Upper lobe of left lung (tissue), 6 donors: ENCODE results near the gene CNIH2. TPM values are rescaled to one million over a fixed set of nuclear protein-coding genes. Genes with fewer than 3 reads are reported as not detected.
"Not testable (repeated sequence)": the region's sequence is repeated elsewhere in the genome, so short reads cannot be mapped to it uniquely, and the experiment has no call there.

Experiments used
- ATAC-seq, 2 donors: fragments of 200-7000 bp; cut with Tn5 transposase; one replicate each; pipeline ENCODE4 v1.9.1; 2022; ENCODE audit warnings: mild to moderate bottlenecking in 2 of 2, moderate library complexity in 2 of 2; ENCODE audit not compliant: low FRiP score in 2 of 2
- DNase-seq, 2 donors: peaks; one replicate each; pipeline ENCODE4 v3.0.0-alpha.2; 2019 to 2020
- H3K27ac ChIP-seq, 4 donors: fragments of 200-600 bp; sonication (generic); one replicate each; pipeline ENCODE4 v1.5.1; 2016 to 2019
- H3K27me3 ChIP-seq, 4 donors: fragments of 200-600 bp; sonication (generic); one replicate each; pipeline ENCODE4 v1.5.1; 2017 to 2019
- H3K36me3 ChIP-seq, 4 donors: fragments of 200-600 bp; sonication (generic); one replicate each; pipeline ENCODE4 v1.5.1; 2016 to 2019
- H3K4me1 ChIP-seq, 4 donors: fragments of 200-600 bp; sonication (generic); one replicate each; pipeline ENCODE4 v1.5.1; 2018 to 2019
- H3K4me3 ChIP-seq, 4 donors: fragments of 200-600 bp; sonication (generic); one replicate each; pipeline ENCODE4 v1.5.1; 2017 to 2019; ENCODE audit warnings: mild to moderate bottlenecking in 2 of 4, moderate library complexity in 1 of 4
- H3K9me3 ChIP-seq, 4 donors: fragments of 200-600 bp; sonication (generic); one replicate each; pipeline ENCODE4 v1.5.1; 2018 to 2019
- EP300 ChIP-seq, 4 donors: sonication (generic); formaldehyde crosslinking; IDR thresholded peaks; one replicate each; pipeline ENCODE4 v1.5.1; 2017; ENCODE audit warnings: antibody characterized with exemption in 4 of 4, control low read depth in 2 of 4
- POLR2A ChIP-seq, 4 donors: fragments of 450-650 bp; IDR thresholded peaks; one replicate each; pipeline ENCODE4 v1.5.1; 2016 to 2017; ENCODE audit warnings: antibody characterized with exemption in 4 of 4, mild to moderate bottlenecking in 2 of 4
- POLR2AphosphoS5 ChIP-seq, 2 donors: sonication (generic); formaldehyde crosslinking; IDR thresholded peaks; one replicate each; pipeline ENCODE4 v1.5.1; 2017; ENCODE audit warnings: antibody characterized with exemption in 2 of 2
- WGBS, 2 donors: methylation state at CpG; one replicate each; pipeline ENCODE4 v1.1.5; 2017 to 2018; 5-methylcytosine and 5-hydroxymethylcytosine counted together
- total RNA-seq, 6 donors: library from RNA; depleted of rRNA in 4 of 6; stranded (reverse); fragments of >200 nt in 4 of 6; gene quantifications; one replicate each; pipeline versions ENCODE4 v1.1.0 to v1.2.1, GENCODE V29; 2016 to 2021
- TF ChIP-seq, protein P1 (sequence below), 6 experiments: fragments of 450-650 bp in 4 of 6; fragments of 200-600 bp in 2 of 6; sonication (generic) in 2 of 6; IDR thresholded peaks; one replicate each; pipeline ENCODE4 v1.5.1; 2016 to 2019; ENCODE audit warnings: antibody characterized with exemption in 6 of 6
- donor health status: DM: no; HTN: no; CAD: no; lungs with moderate emphysema.
- donor health status: DM: no; HTN: yes; CAD: no; lungs with severe emphysema.

The CNIH2 gene
- total RNA-seq, 6 donors from 2014 or later: 1.4 to 2.0 (median 1.6) TPM; not detected in 2

DNA sequence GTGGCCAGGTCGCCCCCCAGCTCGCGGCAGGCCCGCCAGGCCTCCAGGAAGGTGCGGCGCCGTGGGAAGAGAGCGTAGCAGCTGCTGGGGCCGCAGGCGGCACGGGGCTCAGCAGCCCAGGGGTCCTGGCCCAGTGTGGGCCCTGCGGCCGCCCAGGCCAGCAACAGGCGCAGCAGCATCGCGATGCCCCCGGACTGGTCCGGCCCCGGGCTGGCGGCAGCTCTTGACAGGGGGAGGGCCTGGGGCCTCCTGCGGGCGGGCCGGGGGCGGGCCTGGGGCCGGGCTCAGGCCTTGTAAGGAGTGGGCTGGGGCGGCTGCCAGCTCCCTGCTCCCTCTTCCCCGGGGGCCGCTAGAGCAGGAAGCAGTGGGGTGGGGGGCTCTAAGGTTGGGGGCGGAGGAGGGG, 38.9 kb downstream of the CNIH2 start, which contains the start of gene CD248:
Gene CD248, minus strand, starts transcription at position 196 of the 403 bp plus-strand sequence. Its CDS starts 17 bp downstream, at position 179.
- H3K27ac ChIP-seq: peak within 1 kb of the TSS; percentile 67 to 86 (median 84)
- H3K27me3 ChIP-seq: no peaks in the 10 kb centered on the region
- ATAC-seq: peak in 1 of 2 donors; percentile 53
- peaks cover 32 to 44% (median 36%) of the 10 kb centered on the region in 4 donors for H3K4me1 ChIP-seq
- WGBS, 2 donors: 24% methylated on average over 7 of the region's 29 CpGs; no CpG with 5 or more reads in 1 of the 2 donors
- no peaks in the 10 kb centered on the region for H3K36me3 ChIP-seq
- peak; percentile 50 to 90 for DNase-seq
- peak within 1 kb of the TSS; percentile 8 to 71 (median 38) for H3K4me3 ChIP-seq
- H3K9me3 ChIP-seq: no peaks in the 10 kb centered on the region
- peak in 1 of 4 donors; percentile 23 for TF ChIP-seq POLR2A (IDR thresholded peaks at IDR 0.05)
- TF ChIP-seq, protein P1, sequence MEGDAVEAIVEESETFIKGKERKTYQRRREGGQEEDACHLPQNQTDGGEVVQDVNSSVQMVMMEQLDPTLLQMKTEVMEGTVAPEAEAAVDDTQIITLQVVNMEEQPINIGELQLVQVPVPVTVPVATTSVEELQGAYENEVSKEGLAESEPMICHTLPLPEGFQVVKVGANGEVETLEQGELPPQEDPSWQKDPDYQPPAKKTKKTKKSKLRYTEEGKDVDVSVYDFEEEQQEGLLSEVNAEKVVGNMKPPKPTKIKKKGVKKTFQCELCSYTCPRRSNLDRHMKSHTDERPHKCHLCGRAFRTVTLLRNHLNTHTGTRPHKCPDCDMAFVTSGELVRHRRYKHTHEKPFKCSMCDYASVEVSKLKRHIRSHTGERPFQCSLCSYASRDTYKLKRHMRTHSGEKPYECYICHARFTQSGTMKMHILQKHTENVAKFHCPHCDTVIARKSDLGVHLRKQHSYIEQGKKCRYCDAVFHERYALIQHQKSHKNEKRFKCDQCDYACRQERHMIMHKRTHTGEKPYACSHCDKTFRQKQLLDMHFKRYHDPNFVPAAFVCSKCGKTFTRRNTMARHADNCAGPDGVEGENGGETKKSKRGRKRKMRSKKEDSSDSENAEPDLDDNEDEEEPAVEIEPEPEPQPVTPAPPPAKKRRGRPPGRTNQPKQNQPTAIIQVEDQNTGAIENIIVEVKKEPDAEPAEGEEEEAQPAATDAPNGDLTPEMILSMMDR (IDR thresholded peaks at IDR 0.05): no peak
- no peak for TF ChIP-seq EP300 (IDR thresholded peaks at IDR 0.05)

DNA sequence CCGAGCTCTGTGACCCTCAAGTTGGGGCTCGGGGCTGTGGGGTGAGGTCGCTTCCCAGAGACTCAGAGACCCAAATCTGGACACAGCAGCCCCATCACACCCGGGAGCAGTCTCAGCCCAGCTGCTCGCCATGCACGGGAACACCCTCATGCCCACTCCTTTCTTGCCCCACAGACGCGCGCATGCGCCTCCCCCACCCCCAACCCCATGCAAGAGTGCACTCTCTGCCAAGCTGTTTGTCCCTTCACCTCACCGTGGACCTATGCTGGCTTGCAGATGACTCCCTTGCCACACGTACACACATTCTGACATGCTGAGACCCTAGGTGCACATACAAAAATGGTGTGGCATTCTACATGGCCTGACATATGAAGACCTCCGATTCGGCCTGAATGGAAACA, 39.3 kb downstream of the CNIH2 start:
- ATAC-seq: no peak
- no peak for TF ChIP-seq EP300 (IDR thresholded peaks at IDR 0.05)
- TF ChIP-seq POLR2AphosphoS5 (IDR thresholded peaks at IDR 0.05): no peak
- H3K27ac ChIP-seq: peak overlapping the region; percentile 67 to 86 (median 84)
- H3K4me1 ChIP-seq: peaks cover 32 to 44% (median 34%) of the 10 kb centered on the region in 4 donors
- H3K36me3 ChIP-seq: no peaks in the 10 kb centered on the region
- DNase-seq: peak in 1 of 2 donors; percentile 84
- peak overlapping the region in 3 of 4 donors; percentile 29 to 71 (median 48) for H3K4me3 ChIP-seq
- no peaks in the 10 kb centered on the region for H3K9me3 ChIP-seq
- H3K27me3 ChIP-seq: no peaks in the 10 kb centered on the region
- WGBS, 2 donors: 17 to 18% methylated on average over 2 to 14 of the region's 14 CpGs

DNA sequence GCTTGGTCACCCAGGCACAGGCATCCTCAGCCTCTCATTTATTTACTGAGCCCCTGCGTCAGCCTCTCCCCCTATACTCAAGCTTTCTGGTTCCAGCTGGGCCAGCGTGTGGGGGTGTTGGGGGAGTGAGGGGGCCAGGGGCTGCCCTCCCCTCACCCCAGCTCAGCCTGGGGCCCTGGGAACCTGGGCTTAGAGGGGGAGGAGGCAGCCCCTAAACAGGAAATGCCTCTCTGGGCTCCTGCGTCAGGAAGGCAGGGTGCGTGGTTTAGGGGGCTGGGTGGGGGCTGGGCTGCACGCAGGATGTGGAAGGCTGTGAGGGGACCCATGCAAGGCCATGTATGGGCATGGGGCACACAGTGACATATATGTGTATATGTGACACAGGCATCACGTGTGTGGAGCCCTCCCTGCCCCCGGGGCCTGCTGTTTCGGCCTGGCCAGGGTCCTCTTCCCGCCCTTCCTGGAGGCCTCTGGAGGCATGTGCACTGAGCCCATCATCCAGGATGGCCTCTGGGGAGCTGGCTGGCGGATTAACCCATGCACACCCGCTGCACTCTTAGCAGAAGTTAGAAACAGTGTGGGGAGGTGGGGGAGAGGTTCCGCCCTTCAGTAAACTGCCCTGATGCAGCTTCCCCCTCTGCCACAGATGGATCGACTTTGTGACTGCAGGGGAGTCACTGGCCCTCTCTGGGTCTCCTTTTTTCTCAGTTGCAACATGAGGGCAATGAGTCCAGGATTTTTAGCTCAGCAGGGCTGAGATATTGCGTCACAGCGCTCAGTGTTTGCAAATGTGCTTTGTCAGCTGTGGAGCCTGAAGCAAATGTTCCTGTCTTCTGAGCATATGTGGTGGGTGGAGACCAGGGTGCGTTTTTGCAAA, 40.0 kb downstream of the CNIH2 start:
- Histone ChIP-seq H3K36me3 (no peaks in the 10 kb centered on the region), H3K27ac (peak overlapping the region; percentile 67 to 86 (median 84)), H3K9me3 (no peaks in the 10 kb centered on the region), H3K27me3 (no peaks in the 10 kb centered on the region), H3K4me1 (peaks cover 32 to 42% (median 33%) of the 10 kb centered on the region in 4 donors), H3K4me3 (peak overlapping the region in 2 of 4 donors; percentile 48 to 71)
- 33 to 35% methylated on average over 9 to 16 of the region's 16 CpGs for WGBS, 2 donors
- TF ChIP-seq POLR2A (IDR thresholded peaks at IDR 0.05) (no peak), POLR2AphosphoS5 (IDR thresholded peaks at IDR 0.05) (peak; percentile 36 to 55), EP300 (IDR thresholded peaks at IDR 0.05) (no peak)
- DNase-seq (peak; percentile 58 to 73), ATAC-seq (peak in 1 of 2 donors; percentile 58)

DNA sequence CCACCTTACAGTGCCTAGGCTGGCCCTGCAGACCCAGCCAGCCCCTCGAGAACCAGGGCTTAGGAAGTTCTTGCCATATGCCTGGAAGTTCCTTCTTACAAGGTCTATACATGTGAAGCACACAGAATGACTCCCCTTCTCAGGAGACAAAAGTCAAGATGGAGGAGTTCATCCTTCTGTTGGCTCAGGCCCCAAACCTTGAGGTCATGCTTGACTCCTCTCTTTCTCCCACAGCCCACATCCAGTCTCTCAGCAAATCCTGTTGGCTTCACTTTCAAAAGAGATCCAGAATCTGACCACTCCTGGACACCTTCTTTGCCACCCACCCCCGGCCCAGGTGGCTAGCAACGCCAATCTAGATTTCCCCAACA, 40.6 kb downstream of the CNIH2 start:
- WGBS, 2 donors: 65 to 91% methylated on average over 3 of the region's 3 CpGs
- no peak overlapping the region for H3K4me3 ChIP-seq
- TF ChIP-seq POLR2A (IDR thresholded peaks at IDR 0.05) (no peak), POLR2AphosphoS5 (IDR thresholded peaks at IDR 0.05) (no peak), EP300 (IDR thresholded peaks at IDR 0.05) (no peak)
- TF ChIP-seq, protein P1 (IDR thresholded peaks at IDR 0.05): no peak
- H3K27me3 ChIP-seq: no peaks in the 10 kb centered on the region
- H3K4me1 ChIP-seq: peaks cover 26 to 36% (median 27%) of the 10 kb centered on the region in 4 donors
- H3K27ac ChIP-seq: peak overlapping the region; percentile 67 to 86 (median 84)
- ATAC-seq (peak in 1 of 2 donors; percentile 0), DNase-seq (no peak)
- H3K9me3 ChIP-seq: no peaks in the 10 kb centered on the region
- H3K36me3 ChIP-seq: no peaks in the 10 kb centered on the region

DNA sequence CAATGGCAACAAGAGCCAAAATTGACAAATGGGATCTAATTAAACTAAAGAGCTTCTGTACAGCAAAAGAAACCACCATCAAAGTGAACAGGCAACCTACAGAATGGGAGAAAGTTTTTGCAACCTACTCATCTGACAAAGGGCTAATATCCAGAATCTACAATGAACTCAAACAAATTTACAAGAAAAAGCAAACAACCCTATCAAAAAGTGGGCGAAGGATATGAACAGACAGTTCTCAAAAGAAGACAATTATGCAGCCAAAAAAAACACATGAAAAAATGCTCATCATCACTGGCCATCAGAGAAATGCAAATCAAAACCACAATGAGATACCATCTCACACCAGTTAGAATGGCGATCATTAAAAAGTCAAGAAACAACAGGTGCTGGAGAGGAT, 42.3 kb downstream of the CNIH2 start:
- WGBS, 2 donors: 94 to 98% methylated on average over 2 of the region's 2 CpGs
- H3K27ac ChIP-seq, H3K4me3 ChIP-seq, H3K27me3 ChIP-seq, H3K36me3 ChIP-seq, ATAC-seq, H3K9me3 ChIP-seq, DNase-seq: not testable (repeated sequence)
- H3K4me1 ChIP-seq: peaks cover 26 to 30% (median 27%) of the 10 kb centered on the region in 4 donors

DNA sequence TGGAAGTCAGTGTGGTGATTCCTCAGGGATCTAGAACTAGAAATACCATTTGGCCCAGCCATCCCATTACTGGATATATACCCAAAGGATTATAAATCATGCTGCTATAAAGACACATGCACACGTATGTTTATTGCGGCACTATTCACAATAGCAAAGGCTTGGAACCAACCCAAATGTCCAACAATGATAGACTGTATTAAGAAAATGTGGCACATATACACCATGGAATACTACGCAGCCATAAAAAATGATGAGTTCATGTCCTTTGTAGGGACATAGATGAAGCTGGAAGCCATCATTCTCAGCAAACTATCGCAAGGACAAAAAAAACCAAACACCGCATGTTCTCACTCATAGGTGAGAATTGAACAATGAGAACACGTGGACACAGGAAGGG, 42.8 kb downstream of the CNIH2 start:
- H3K4me1 ChIP-seq: peaks cover 26 to 30% (median 27%) of the 10 kb centered on the region in 4 donors
- H3K9me3 ChIP-seq, DNase-seq, H3K4me3 ChIP-seq, ATAC-seq, H3K36me3 ChIP-seq, H3K27ac ChIP-seq, H3K27me3 ChIP-seq: not testable (repeated sequence)
- 83 to 93% methylated on average over 6 of the region's 6 CpGs for WGBS, 2 donors
